GM12872 (cell line): ENCODE data around the gene MSH4.

Source experiments
- TF ChIP-seq, protein P1 (sequence below): IDR thresholded peaks from 3 replicates; pipeline ENCODE4 v1.5.1; 2011; ENCODE audit warnings: low read depth, mild to moderate bottlenecking, low read length, moderate library complexity; ENCODE audit not compliant: insufficient read depth

Gene MSH4

GRCh38 chr1:75838079-75838478 is 41.4 kb downstream of the MSH4 start:
- TF ChIP-seq, protein P1, sequence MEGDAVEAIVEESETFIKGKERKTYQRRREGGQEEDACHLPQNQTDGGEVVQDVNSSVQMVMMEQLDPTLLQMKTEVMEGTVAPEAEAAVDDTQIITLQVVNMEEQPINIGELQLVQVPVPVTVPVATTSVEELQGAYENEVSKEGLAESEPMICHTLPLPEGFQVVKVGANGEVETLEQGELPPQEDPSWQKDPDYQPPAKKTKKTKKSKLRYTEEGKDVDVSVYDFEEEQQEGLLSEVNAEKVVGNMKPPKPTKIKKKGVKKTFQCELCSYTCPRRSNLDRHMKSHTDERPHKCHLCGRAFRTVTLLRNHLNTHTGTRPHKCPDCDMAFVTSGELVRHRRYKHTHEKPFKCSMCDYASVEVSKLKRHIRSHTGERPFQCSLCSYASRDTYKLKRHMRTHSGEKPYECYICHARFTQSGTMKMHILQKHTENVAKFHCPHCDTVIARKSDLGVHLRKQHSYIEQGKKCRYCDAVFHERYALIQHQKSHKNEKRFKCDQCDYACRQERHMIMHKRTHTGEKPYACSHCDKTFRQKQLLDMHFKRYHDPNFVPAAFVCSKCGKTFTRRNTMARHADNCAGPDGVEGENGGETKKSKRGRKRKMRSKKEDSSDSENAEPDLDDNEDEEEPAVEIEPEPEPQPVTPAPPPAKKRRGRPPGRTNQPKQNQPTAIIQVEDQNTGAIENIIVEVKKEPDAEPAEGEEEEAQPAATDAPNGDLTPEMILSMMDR, result no peak

GRCh38 chr1:75841421-75841820 is 44.7 kb downstream of the MSH4 start:
- TF ChIP-seq, protein P1, result no peak

GRCh38 chr1:75845576-75845975 is 48.9 kb downstream of the MSH4 start:
- TF ChIP-seq, protein P1, result no peak

- TF ChIP-seq, protein P1, result no peak
These were observed 58.3 kb downstream of the MSH4 start for GRCh38 chr1:75855010-75855409.

- TF ChIP-seq, protein P1, result no peak
These were observed 59.1 kb downstream of the MSH4 start for GRCh38 chr1:75855734-75856133.

DNA sequence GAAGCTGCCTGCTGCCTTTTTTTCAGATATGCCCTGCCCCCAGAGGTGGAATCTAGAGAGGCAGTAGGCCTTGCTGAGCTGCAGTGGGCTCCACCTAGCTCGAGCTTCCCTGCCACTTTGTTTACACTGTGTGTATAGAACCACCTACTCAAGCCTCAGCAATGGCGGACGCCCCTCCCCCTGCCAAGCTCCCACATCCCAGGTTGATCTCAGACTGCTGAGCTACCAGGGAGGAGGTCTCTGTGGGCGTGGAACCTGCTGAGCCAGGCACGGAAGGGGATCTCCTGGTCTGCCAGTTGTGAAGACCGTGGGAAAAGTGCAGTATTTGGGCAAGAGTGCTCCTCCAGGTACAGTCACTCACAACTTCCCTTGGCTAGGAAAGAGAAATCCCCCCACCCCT is 65.1 kb downstream of the MSH4 start:
- TF ChIP-seq, protein P1, result no peak

DNA sequence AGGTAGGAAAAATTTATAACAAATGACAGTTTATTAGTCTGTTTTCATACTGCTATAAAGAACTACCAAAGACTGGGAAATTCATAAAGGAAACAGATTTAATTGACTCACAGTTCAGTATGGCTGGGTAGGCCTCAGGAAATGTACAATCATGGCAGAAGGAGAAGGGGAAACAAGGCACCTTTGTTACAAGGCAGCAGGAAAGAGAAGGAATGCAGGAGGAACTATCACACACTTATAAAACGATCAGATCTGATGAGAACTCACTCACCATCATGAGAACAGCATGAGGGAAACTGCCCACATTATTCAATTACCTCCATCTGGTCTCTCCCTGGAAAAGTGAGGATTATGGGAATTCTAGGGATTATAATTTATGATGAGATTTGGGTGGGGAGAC is 74.3 kb downstream of the MSH4 start:
- TF ChIP-seq, protein P1, result no peak

DNA sequence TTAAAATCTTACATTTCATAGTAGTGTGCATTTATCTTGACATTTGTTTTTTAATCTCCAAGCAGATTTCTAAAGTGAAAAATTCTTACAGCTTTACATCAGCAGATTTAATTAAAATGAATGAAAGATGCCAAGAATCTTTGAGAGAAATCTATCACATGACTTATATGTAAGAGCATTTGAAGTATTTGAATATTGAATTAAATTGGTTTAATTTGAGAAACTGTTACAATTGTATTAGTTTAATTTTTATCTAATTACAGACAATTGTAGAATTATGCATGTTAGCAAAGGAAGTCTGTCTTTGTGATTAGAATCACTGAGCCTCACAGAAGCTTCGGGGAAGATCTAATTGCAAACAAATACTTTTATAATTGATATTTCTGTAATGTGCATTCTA is 83.3 kb downstream of the MSH4 start:
- TF ChIP-seq, protein P1, result no peak
